Activated naive CD8-positive, alpha-beta T cell treated with anti-CD3 and anti-CD28 coated beads, Interleukin-2, amount 50 U/mL, for 24 hours (primary cell): Measurements from ENCODE around the gene IGSF9B.
A peak's percentile ranks its signal among the peaks of the same experiment; 100 is the strongest.

Experiments
- ATAC-seq: fragments of 150-1000 bp; cut with Tn5 transposase; one replicate; pipeline ENCODE4 v1.10.0; 2021
- DNase-seq: peaks from one replicate; pipeline ENCODE4 v3.0.0; 2021
- H3K27ac Mint-ChIP-seq: one replicate; pipeline ENCODE4 v1.8.0; 2021; ENCODE audit warnings: mild to moderate bottlenecking, mixed read lengths
- H3K27me3 Mint-ChIP-seq: one replicate; pipeline ENCODE4 v1.8.0; 2021; ENCODE audit warnings: mixed read lengths
- H3K36me3 Mint-ChIP-seq: one replicate; pipeline ENCODE4 v1.8.0; 2021; ENCODE audit warnings: low read depth, mixed read lengths
- H3K4me1 Mint-ChIP-seq: one replicate; pipeline ENCODE4 v1.8.0; 2021; ENCODE audit warnings: mixed read lengths
- H3K4me3 Mint-ChIP-seq: one replicate; pipeline ENCODE4 v1.8.0; 2021; ENCODE audit warnings: mild to moderate bottlenecking, moderate library complexity, mixed read lengths
- H3K9me3 Mint-ChIP-seq: one replicate; pipeline ENCODE4 v1.8.0; 2021; ENCODE audit warnings: mixed read lengths

IGSF9B gene

DNA sequence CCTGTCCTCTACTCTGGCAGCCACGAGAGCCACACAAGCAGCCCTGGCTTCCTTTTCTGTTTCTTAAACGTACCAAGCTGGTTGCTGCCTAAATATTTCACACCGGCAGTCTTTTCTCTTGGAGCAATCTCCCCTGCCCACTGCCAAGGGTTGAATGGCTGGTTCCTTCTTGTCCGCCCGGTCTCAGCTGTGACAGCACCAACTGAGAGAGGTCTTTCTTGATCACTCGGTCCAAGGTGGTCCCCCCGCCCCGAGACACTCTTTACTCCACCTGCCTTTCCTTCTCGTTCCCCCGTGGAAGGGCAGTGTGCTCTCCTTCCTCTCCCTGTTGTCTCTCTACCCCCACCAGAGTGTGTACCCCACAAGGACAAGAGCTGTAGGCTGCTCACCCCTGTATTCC is 33.7 kb upstream of the IGSF9B start:
- Mint-ChIP-seq H3K27me3 (no peaks in the 10 kb centered on the region), H3K36me3 (no peaks in the 10 kb centered on the region), H3K9me3 (no peaks in the 10 kb centered on the region), H3K4me1 (peaks cover 16% of the 10 kb centered on the region), H3K27ac (no peak overlapping the region), H3K4me3 (no peak overlapping the region)
- ATAC-seq (no peak), DNase-seq (no peak)

DNA sequence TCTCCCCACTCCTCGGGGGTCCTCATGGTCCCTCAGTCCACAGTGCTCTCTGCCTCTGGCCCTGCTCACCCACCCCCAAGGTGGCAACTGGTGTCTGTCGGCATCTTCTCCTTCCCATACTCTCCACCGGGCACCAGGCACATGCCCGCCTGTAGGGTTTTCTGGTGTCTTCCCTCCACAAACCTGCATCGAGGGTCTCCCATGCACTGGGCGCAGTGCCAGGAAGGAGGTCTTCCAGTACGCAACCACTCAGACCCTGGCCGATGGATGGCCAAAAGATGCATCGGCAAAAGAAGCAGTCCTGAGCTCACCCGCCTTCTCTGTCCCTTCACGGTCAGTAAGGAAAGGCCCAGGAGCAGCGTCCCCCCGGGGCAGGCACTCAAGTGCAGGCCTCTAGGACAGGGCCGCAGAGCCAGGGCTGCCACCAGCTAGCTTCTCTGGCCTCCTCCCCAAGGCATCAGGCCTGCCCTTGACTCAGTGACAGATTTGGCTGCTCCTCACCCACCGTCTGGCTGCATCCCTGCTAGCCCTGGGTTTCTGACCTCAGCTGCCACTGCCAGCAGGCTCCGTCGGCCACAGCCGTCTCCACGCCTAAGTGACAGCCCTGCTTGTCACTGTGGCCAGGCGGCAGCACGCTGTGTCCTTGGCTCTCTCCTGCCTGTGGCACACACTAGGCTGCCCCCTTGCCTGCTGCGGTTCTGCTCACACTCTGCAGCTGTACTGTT is 32.1 kb upstream of the IGSF9B start:
- H3K27ac Mint-ChIP-seq = no peak overlapping the region
- ATAC-seq = no peak

DNA sequence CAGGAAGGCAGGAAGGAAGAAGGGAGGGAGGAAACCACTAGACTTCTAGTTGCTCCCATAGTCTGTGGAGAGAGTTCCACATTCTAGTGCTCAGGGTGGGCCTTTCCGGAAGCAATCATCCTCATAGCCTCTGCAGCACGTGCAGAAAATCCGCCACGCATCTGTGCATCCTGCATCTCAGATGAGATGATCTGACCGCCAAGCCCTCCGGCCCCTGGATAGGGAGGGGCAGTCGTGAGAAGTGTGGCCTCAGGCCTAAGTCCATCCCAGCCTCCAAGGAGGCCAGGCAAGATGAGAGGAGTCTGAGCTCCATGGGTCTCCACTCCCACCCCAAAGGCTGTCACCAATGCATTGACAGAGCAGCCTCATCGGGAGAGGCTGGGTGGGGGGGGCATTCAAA is 30.4 kb upstream of the IGSF9B start:
- ATAC-seq = no peak
- peaks cover 12% of the 10 kb centered on the region for H3K4me1 Mint-ChIP-seq
- no peaks in the 10 kb centered on the region for H3K36me3 Mint-ChIP-seq
- H3K9me3 Mint-ChIP-seq = no peaks in the 10 kb centered on the region
- no peak overlapping the region for H3K27ac Mint-ChIP-seq
- no peak for DNase-seq
- no peak overlapping the region for H3K4me3 Mint-ChIP-seq
- H3K27me3 Mint-ChIP-seq = no peaks in the 10 kb centered on the region

More for the DNA sequence above, 32.1 kb upstream of the IGSF9B start:
- Mint-ChIP-seq H3K4me3 (no peak overlapping the region), H3K4me1 (peaks cover 12% of the 10 kb centered on the region), H3K9me3 (no peaks in the 10 kb centered on the region), H3K36me3 (no peaks in the 10 kb centered on the region), H3K27me3 (no peaks in the 10 kb centered on the region)
- no peak for DNase-seq

DNA sequence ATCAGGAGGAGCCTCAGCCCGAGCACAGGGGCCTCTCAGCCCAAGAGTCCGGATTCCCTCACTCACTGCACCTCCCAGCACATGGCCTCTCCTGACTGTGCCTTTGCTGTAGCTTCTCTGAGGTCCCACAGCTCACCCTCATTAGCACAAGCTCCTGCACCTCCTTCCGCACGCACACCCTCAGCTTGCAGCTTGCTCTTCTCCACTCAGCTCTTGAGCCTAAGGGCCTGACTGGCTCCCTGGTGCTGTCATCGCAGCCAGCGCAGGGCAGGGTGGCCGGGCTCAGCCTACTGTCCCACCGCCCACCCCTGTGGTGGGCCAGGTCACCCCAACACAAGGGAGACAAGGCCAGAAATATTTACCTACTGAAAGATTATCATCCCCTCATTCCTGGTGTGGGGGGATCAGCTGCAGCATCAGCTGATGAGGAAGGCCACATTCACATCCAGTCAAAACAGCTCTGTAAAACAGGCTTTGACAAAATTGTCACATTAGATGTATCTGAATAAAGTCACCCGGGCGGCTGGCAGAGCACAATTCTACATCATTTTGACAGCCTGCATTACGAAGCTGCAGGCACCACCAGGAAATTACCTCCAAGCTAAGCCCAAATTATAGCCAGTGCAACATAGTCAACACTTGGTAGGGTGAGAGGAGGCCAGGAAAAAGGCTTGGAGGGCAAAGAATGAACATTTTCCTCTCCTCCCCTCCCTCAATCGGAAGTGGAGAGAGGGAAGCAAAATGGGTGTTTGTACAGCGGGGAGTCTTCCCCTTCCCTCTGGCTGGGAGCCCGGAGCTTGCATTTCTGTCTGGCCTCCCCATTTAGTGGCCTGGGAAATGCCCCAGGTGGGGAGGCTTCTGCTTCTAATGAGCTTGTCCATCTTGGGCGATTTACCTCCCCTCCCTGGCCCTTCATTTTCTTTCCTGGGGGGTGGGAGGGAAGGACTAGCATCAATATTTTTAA is 29.5 kb upstream of the IGSF9B start:
- Mint-ChIP-seq H3K4me1 (peaks cover 8% of the 10 kb centered on the region), H3K9me3 (no peaks in the 10 kb centered on the region), H3K36me3 (no peaks in the 10 kb centered on the region), H3K4me3 (no peak overlapping the region), H3K27ac (no peak overlapping the region), H3K27me3 (no peaks in the 10 kb centered on the region)
- ATAC-seq (no peak), DNase-seq (no peak)

DNA sequence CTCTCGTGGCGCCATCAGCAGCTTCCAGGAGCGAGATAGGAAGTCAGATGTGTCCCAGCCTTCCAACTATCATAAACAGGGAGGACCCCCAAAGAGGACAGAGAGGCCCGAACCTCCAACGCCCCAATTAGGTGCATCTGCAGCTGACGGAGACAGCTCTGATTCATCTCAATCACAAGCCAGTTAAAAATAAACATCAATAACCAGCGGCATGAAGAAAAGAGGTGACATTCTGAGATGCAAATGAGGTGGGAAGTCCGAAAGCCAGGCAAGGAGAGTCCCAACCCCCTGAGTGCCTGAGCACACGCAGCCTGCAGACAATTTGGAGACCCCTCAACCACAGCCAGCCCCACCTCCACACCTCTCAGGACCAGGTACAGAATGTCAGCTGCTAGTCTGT is 28.1 kb upstream of the IGSF9B start:
- no peaks in the 10 kb centered on the region for H3K9me3 Mint-ChIP-seq
- H3K4me3 Mint-ChIP-seq = no peak overlapping the region
- no peaks in the 10 kb centered on the region for H3K36me3 Mint-ChIP-seq
- no peaks in the 10 kb centered on the region for H3K4me1 Mint-ChIP-seq
- DNase-seq (no peak), ATAC-seq (no peak)
- H3K27ac Mint-ChIP-seq = no peak overlapping the region
- no peaks in the 10 kb centered on the region for H3K27me3 Mint-ChIP-seq

DNA sequence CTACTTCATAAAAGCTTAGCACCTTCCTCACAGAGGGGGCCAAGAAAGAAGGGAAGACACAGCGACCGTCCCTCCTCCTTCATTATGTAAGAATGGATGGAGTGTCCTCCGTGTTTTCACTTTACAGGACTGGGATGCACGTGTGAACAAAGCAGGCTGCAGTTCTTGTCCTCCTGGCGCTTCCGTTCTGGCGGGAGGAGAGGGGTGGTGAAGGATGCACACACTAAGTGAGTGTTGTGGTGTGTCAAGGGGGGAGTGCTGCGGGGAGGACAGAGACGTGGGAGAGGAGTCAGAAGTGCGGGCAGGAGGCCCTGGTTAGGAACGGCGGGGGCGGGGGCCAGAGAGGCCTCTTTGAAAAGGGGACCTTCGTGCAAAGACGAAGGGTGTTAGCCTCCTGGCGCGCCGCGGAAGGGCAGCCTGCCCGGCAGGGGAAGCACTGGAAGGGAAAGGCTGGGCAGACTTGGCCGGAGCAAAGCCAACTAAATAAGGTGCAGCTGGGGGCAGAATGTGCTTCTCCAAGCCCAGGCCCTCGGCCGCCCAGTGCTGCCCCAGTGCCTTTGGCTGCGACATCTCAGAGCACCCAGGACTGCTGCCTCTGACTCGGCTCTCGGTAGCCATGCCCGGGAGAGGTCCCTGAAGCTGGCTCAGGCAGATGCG is 27.0 kb upstream of the IGSF9B start:
- Mint-ChIP-seq H3K4me1 (no peaks in the 10 kb centered on the region), H3K9me3 (no peaks in the 10 kb centered on the region), H3K27me3 (no peaks in the 10 kb centered on the region), H3K27ac (no peak overlapping the region), H3K36me3 (no peaks in the 10 kb centered on the region), H3K4me3 (no peak overlapping the region)
- ATAC-seq (no peak), DNase-seq (no peak)

DNA sequence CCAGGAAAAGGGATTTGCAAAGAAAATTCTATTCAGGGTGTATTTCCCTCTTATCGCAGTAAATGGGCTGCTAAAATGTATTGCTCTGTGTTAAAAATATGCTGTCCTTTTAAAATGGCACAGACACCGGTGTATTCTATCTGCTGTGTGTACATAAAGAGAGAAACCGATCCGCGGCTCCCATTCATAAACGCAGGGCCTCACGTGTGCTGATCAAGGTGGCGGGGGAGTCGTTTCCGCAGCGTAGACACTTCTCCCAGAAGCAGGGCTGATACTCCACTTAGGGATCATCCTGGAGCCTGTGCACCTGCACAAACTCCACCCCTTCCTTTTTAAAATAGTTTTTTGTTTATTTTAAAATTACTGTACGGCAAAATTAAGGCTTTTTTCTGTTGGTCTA is 26.1 kb upstream of the IGSF9B start:
- ATAC-seq = no peak
- no peaks in the 10 kb centered on the region for H3K27me3 Mint-ChIP-seq
- H3K27ac Mint-ChIP-seq = no peak overlapping the region
- no peaks in the 10 kb centered on the region for H3K9me3 Mint-ChIP-seq
- DNase-seq = no peak
- H3K36me3 Mint-ChIP-seq = no peaks in the 10 kb centered on the region
- no peak overlapping the region for H3K4me3 Mint-ChIP-seq
- no peaks in the 10 kb centered on the region for H3K4me1 Mint-ChIP-seq

DNA sequence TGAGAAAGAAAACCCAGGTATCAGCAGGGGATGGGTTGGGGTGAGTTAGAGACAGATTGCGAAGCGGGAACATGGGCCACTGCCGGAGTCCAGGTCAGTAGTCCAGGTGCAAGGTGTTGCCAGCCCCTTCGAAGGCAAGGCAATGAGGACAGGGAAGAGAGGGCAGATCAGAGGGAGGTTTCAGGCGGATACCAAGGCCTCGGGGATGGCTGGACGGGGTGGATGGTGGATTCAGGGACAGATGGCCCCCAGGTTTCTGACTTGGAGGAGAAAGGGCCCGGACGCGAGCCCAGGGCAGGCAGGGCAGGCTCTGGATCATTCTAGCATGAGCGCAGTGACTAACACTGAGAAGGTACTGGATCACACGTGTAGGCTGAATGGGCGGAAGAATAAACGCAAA is 25.4 kb upstream of the IGSF9B start:
- no peaks in the 10 kb centered on the region for H3K9me3 Mint-ChIP-seq
- H3K4me3 Mint-ChIP-seq = no peak overlapping the region
- ATAC-seq (no peak), DNase-seq (no peak)
- no peaks in the 10 kb centered on the region for H3K4me1 Mint-ChIP-seq
- no peaks in the 10 kb centered on the region for H3K36me3 Mint-ChIP-seq
- no peaks in the 10 kb centered on the region for H3K27me3 Mint-ChIP-seq
- no peak overlapping the region for H3K27ac Mint-ChIP-seq

DNA sequence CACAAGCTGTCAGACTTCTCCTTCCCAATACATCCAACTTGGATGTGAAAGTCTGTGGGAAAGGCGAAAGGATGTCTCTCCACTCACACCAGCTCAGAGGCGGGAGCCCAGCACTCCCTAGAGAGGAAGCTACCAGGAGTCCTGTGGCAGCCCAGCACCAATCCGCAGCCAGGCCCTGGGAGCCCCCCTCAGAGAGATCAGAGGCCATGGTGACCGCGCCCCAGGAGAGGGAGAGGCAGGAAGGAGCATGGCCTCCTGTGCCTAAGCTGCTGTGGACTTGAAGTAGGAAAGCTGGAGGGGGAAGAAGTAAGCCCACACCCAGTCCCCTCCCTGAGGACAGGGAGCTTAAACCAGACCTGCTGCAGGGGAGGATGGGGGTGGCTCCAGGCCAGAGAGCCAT is 24.4 kb upstream of the IGSF9B start:
- Mint-ChIP-seq H3K4me3 (no peak overlapping the region), H3K9me3 (no peaks in the 10 kb centered on the region), H3K4me1 (no peaks in the 10 kb centered on the region), H3K27ac (no peak overlapping the region), H3K27me3 (no peaks in the 10 kb centered on the region), H3K36me3 (no peaks in the 10 kb centered on the region)
- DNase-seq (no peak), ATAC-seq (no peak)

DNA sequence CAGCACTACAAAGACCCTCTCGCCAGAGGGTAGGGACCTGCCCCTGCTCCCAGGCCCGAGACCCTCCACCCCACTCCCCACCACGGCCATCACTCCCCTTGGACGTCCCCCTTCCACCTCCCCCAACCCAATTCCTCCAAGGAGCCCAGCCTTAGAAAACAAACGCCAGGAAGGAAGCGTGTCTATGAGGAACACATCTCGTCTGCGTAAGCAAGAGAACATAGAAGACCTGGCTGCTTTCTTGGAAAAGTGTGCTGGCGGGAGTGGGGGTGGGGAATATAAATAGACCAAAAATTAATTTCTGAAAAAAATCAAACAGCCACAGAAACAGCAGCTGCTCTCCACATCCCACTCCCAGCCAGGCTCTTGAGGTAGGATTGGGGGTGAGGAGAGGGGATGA is 23.9 kb upstream of the IGSF9B start:
- H3K27me3 Mint-ChIP-seq = no peaks in the 10 kb centered on the region
- DNase-seq = no peak
- H3K27ac Mint-ChIP-seq = no peak overlapping the region

DNA sequence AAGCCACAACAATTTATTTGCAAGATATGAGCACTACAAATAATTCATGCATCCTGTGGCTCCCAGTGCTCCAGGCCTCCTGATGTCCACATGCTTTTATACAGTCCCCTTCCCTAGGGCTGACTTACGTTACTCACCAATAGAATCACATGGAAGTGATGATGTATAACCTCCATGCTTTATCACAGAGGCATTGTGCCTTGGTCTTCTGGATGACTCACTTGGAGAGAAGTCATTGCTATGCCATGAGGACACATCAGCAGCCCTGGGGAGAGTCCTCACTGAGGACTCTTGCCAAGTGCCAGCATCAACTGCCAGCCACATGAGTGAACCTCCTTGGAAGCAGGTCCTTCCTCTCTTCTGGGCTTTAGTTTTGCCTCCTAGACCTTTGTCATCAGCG is 22.0 kb upstream of the IGSF9B start:
- Mint-ChIP-seq H3K4me1 (no peaks in the 10 kb centered on the region), H3K4me3 (no peak overlapping the region), H3K9me3 (no peaks in the 10 kb centered on the region), H3K27ac (no peak overlapping the region), H3K36me3 (no peaks in the 10 kb centered on the region), H3K27me3 (peaks cover 3% of the 10 kb centered on the region)
- DNase-seq = no peak
- ATAC-seq = peak; percentile 40

More for the DNA sequence above, 23.9 kb upstream of the IGSF9B start:
- Mint-ChIP-seq H3K36me3 (no peaks in the 10 kb centered on the region), H3K9me3 (no peaks in the 10 kb centered on the region), H3K4me3 (no peak overlapping the region), H3K4me1 (no peaks in the 10 kb centered on the region)
- ATAC-seq = no peak

DNA sequence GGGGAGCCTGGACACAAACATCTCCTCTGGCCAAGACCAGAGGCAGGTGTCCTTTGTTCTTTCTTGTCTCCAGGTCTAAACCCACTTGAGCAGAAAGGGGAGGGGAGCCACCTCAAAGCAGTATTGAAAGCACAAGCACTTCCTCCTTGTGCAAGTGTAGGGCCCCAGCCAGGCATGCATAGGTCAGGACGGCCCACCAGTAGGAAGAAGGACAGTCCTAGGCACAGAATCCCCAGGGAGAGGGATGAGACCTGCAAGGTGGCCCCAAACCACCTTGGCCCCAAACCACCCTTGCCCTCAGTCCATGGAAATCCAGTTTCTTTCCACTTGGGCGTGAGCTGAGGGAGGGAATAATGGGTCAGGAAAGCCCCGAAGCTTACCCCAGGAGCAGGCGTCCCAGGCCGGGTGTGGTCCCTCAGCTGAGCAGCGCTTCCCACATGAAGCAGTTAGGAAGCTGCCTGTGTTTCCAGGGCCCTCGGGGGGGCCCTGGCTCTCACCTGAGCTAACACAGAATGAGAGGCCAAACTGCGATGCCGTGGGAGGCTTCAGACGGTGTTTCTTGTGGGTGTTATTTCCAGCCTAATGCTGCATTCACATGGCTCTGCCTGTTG is 20.4 kb upstream of the IGSF9B start:
- Mint-ChIP-seq H3K4me1 (no peaks in the 10 kb centered on the region), H3K36me3 (no peaks in the 10 kb centered on the region), H3K27me3 (peaks cover 3% of the 10 kb centered on the region)

DNA sequence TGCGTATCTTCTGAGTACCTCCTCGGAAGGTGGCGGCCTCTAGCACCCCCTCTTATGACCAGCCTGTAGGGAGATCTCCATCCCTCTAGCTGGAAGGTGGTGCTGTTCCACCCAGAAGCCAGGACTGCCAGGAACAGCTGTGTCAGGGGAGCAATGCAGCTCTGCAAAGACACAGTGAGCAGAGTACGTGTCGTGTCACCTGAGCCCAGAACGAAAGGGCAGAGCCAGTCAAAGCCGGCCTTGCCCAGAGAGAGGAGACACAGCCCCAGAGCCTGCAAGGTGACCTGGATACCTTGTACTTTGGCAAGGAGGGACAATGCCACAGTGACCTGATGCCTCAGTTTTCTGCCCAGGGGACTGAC is 18.7 kb upstream of the IGSF9B start:
- no peaks in the 10 kb centered on the region for H3K4me1 Mint-ChIP-seq
- no peak overlapping the region for H3K27ac Mint-ChIP-seq
- no peak for ATAC-seq
- no peaks in the 10 kb centered on the region for H3K9me3 Mint-ChIP-seq
- H3K36me3 Mint-ChIP-seq = no peaks in the 10 kb centered on the region
- DNase-seq = no peak
- no peak overlapping the region for H3K4me3 Mint-ChIP-seq
- H3K27me3 Mint-ChIP-seq = peaks cover 3% of the 10 kb centered on the region

More for the DNA sequence above, 20.4 kb upstream of the IGSF9B start:
- Mint-ChIP-seq H3K27ac (no peak overlapping the region), H3K4me3 (no peak overlapping the region), H3K9me3 (no peaks in the 10 kb centered on the region)
- ATAC-seq (no peak), DNase-seq (no peak)

DNA sequence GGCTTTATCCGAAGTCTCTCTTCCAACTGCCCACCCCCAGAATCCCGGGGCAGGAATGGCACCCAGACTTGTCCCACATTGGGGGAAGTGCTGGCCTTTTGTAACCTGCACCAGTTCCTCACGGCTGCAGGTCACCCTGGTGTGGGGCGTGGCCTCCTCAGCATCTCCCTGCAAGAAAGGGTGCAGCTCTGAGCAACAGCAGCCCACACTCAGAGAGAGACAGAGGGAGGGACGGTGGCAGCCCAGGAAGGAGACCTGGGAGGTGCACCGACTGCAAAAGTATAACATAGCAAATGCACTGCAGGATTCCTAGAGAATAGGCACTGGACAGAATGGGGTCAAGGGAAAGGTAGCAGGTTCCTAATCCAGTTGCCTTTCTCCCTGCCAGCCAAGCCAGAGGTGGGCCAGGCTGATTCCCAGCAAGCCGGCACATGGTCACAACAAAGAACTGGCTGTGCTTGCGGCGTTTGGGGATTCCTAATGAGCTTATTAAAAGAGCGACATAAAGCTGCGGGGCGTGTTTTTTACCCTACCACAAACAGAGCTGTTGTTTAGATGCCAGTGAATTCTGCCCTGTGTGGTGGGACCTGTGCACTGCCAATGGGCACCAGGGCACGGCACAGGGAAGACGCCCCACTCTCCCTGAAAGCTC is 18.2 kb upstream of the IGSF9B start:
- DNase-seq = no peak
- H3K27me3 Mint-ChIP-seq = peaks cover 3% of the 10 kb centered on the region
- no peaks in the 10 kb centered on the region for H3K36me3 Mint-ChIP-seq
- no peak overlapping the region for H3K27ac Mint-ChIP-seq
- no peaks in the 10 kb centered on the region for H3K9me3 Mint-ChIP-seq
- ATAC-seq = no peak
- no peak overlapping the region for H3K4me3 Mint-ChIP-seq
- H3K4me1 Mint-ChIP-seq = no peaks in the 10 kb centered on the region
